Neutrophil (primary cell): Measurements from ENCODE around the gene BRINP3.

Source experiments
- H3K27ac ChIP-seq: fragments of 200-600 bp; sonication (generic); 2 replicates; pipeline ENCODE4 v1.5.1; 2016; ENCODE audit warnings: mild to moderate bottlenecking, moderate library complexity
- H3K27me3 ChIP-seq: fragments of 200-600 bp; sonication (generic); 2 replicates; pipeline ENCODE4 v1.6.0; 2016; ENCODE audit warnings: mild to moderate bottlenecking
- H3K36me3 ChIP-seq: fragments of 200-600 bp; sonication (generic); 2 replicates; pipeline ENCODE4 v1.5.1; 2017
- H3K4me1 ChIP-seq, 2 experiments: fragments of 200-600 bp in 1 of 2; sonication (generic) in 1 of 2; 1 replicate in 1 of 2; 2 replicates in 1 of 2; pipeline versions ENCODE4 v1.5.1 to v1.6.1; 2013 to 2016; ENCODE audit warnings: low read depth in 1 of 2, low read length in 1 of 2, mild to moderate bottlenecking in 1 of 2, moderate library complexity in 1 of 2; ENCODE audit not compliant: control insufficient read depth in 1 of 2, insufficient read depth in 1 of 2
- H3K4me3 ChIP-seq, 2 experiments: fragments of 200-600 bp in 1 of 2; sonication (generic) in 1 of 2; 1 replicate in 1 of 2; 2 replicates in 1 of 2; pipeline ENCODE4 v1.5.1; 2013 to 2016; ENCODE audit warnings: low read depth in 1 of 2, low read length in 1 of 2, mild to moderate bottlenecking in 1 of 2, moderate library complexity in 1 of 2
- H3K9me3 ChIP-seq: fragments of 200-600 bp; sonication (generic); 2 replicates; pipeline ENCODE4 v1.5.1; 2016
- TF ChIP-seq, protein P1 (sequence below): fragments of 200-600 bp; sonication (generic); IDR thresholded peaks from 2 replicates; pipeline ENCODE4 v1.5.1; 2016; ENCODE audit warnings: antibody characterized with exemption

Gene BRINP3

DNA sequence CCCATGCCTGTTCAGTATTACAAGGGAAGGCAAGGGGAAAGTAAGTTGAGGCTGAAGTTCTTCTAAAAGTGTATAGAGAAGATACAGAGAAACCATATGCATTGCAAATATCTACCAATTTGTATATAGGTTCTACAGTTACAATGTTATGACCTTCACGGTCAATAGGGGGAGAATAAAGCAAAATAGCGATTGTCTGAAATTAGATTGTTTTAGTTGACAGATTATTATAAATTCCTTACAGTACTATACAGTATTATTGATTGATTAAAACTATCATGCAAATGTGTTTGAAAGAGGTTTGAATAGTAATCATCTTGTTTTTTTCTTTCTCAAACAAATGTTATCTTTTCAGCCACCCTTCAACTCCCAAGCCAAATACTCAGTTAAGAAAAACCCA lies 13.7 kb upstream of the BRINP3 start:
- H3K36me3 ChIP-seq, result no peaks in the 10 kb centered on the region
- TF ChIP-seq, protein P1, sequence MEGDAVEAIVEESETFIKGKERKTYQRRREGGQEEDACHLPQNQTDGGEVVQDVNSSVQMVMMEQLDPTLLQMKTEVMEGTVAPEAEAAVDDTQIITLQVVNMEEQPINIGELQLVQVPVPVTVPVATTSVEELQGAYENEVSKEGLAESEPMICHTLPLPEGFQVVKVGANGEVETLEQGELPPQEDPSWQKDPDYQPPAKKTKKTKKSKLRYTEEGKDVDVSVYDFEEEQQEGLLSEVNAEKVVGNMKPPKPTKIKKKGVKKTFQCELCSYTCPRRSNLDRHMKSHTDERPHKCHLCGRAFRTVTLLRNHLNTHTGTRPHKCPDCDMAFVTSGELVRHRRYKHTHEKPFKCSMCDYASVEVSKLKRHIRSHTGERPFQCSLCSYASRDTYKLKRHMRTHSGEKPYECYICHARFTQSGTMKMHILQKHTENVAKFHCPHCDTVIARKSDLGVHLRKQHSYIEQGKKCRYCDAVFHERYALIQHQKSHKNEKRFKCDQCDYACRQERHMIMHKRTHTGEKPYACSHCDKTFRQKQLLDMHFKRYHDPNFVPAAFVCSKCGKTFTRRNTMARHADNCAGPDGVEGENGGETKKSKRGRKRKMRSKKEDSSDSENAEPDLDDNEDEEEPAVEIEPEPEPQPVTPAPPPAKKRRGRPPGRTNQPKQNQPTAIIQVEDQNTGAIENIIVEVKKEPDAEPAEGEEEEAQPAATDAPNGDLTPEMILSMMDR, result no peak
- H3K27ac ChIP-seq, result no peak overlapping the region
- no peaks in the 10 kb centered on the region for H3K9me3 ChIP-seq
- H3K27me3 ChIP-seq, result no peaks in the 10 kb centered on the region
- no peak overlapping the region for H3K4me3 ChIP-seq
- H3K4me1 ChIP-seq, result no peaks in the 10 kb centered on the region

DNA sequence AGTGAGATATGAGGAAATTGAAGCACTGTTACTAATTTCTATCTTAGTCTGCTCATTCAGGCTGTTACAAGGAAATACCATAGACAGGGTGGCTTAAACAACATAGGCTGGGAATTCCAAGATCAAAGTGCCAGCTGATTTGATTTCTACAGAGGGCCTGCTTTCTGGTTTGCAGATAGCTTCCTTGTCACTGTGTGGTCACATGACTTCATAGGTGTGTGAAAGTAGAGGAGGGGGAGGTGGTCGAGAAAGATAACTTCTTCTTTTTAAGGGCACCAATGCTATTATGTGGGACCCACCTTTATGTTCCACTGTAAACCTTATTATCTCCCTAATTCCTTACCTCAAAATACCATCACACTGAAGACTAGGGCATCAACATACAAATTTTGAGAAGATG lies 6.4 kb upstream of the BRINP3 start:
- H3K4me3 ChIP-seq, result no peak overlapping the region
- H3K27ac ChIP-seq, result no peak overlapping the region
- H3K27me3 ChIP-seq, result peaks cover 13% of the 10 kb centered on the region
- no peaks in the 10 kb centered on the region for H3K4me1 ChIP-seq
- no peaks in the 10 kb centered on the region for H3K9me3 ChIP-seq
- TF ChIP-seq, protein P1, result no peak
- no peaks in the 10 kb centered on the region for H3K36me3 ChIP-seq

DNA sequence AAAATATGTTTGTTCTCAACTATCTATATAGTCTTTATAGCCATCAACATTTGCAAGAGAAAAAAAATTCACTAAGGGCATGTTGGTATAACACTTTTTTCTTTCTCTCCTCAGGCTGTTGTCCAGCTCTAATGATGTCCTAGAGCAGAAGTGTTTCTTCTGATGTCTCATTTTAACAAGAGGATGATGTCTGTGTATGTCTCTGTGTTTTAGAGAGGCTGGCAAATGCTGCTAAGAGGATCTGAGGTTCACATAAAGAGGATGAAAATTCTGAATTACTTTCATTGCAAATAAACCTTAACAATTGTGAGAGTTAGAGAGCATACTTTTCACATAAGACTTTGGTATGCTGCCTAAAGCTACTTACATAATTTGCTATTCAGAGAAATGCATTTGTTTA lies 2.6 kb upstream of the BRINP3 start:
- peaks cover 52% of the 10 kb centered on the region for H3K27me3 ChIP-seq
- no peak overlapping the region for H3K27ac ChIP-seq
- H3K9me3 ChIP-seq, result no peaks in the 10 kb centered on the region
- H3K4me3 ChIP-seq, result no peak overlapping the region
- H3K4me1 ChIP-seq, result no peaks in the 10 kb centered on the region
- TF ChIP-seq, protein P1, result no peak
- no peaks in the 10 kb centered on the region for H3K36me3 ChIP-seq

DNA sequence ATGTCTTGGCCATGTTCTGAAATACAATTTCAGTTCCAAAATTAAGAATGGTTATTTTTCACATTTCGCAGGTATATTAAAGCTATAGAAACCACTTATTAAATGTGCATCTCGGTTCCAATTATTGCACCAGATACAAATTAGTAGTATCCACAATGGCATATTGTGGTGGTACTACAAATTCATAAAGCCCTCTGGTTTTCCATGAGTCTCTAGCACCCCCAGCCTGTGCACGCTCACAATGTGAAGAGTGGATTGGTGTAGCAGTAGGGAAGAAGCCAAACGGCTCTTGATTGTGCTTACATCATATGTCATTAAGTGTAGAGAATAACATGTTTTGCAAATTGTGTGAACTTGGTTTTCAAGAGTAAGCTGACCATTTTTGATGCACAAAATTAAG lies 1.9 kb upstream of the BRINP3 start:
- Histone ChIP-seq H3K4me3 (no peak overlapping the region), H3K4me1 (no peaks in the 10 kb centered on the region), H3K9me3 (no peaks in the 10 kb centered on the region), H3K27ac (no peak overlapping the region), H3K36me3 (no peaks in the 10 kb centered on the region), H3K27me3 (peaks cover 59% of the 10 kb centered on the region)
- TF ChIP-seq, protein P1, result no peak

DNA sequence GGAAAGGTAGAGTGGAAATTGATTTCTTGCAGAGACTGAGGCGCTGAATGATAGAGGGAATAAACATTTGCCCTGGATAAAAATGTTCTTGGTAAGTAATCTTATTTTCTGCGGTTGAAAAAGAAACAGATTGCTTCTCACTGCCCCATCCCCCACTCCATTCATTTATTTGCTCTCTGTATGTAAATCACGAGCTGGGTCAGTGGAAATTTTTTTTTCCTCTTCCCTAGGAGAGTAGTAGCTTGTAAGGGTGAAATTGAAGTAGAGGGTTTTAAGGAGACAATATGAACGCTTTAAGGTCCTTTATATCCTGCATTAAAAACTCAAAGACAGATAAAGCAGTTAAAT lies 1.4 kb upstream of the BRINP3 start:
- H3K36me3 ChIP-seq, result no peaks in the 10 kb centered on the region
- TF ChIP-seq, protein P1, result no peak
- no peaks in the 10 kb centered on the region for H3K9me3 ChIP-seq
- H3K27me3 ChIP-seq, result peaks cover 64% of the 10 kb centered on the region
- no peaks in the 10 kb centered on the region for H3K4me1 ChIP-seq
- no peak overlapping the region for H3K27ac ChIP-seq
- H3K4me3 ChIP-seq, result no peak overlapping the region
